NCI-H128 (cell line): Measurements from ENCODE around the gene UBN1.
"Not testable (repeated sequence)": the region's sequence is repeated elsewhere in the genome, so short reads cannot be mapped to it uniquely, and the experiment has no call there.

Experiments used
- DNase-seq: peaks from one replicate; lab custom pipeline; 2025; ENCODE audit not compliant: unreplicated experiment; lab: John Stamatoyannopoulos, UW

Gene UBN1

DNA sequence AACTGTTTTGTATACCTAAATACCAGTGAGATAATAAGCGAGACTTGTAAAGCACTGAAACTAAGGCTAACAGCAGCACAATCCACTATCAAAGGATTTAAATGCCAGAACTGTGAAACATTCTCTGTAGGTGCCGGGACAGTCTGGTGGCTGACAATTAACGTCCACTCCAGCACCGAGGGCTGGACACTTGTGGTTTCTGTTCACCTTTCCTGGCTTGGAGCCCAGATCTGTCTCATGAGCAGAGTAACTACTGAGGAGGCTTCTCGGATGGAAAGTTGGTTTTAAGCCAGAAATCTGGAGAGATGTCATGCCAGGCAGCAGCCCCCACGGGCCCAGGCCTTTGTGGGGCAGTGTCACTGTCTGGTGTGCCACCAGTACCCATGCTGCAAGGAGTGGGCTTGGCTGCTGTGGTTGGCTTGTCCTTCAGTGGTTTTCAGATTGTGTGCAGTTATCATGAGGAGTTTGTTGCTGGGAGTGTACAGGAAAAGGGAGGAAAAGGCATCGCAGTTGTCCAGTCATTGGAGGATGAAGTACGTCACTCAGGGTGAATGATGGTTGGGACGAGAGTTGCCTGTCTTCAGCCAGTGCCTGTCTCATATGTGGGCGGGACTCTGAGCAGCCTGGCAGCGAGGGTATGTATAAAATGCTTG, 35.5 kb downstream of the UBN1 start:
- DNase-seq, result peak; percentile 11

- no peak for DNase-seq
Observed at GRCh38 chr16:4883501-4883900, 36.2 kb downstream of the UBN1 start.

GRCh38 chr16:4884209-4884608, 36.9 kb downstream of the UBN1 start:
- no peak for DNase-seq

- no peak for DNase-seq
Observed at GRCh38 chr16:4884972-4885874, 37.9 kb downstream of the UBN1 start.

- no peak for DNase-seq
Observed at GRCh38 chr16:4886151-4886550, 38.9 kb downstream of the UBN1 start.

GRCh38 chr16:4888428-4889135, 41.3 kb downstream of the UBN1 start:
- DNase-seq, result no peak

DNA sequence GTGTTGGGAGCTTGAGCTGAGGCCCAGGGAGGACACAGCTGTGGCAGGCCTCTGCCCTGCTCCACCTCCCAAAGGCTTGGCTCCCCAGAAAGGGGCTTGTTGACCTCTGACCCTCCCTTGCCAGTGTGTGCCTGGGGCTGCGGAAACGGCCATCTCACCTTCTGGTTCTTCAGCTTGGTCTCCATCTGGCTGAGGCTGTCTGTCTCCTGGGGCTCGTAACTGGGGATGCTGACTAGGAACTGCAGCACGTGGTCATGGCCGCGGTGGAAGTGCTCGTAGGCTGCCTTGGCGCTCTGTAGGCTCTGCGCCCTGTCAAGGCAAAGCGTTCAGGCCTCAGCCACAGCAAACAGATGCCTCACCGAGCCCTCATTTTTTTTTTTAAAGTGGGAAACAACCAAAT, 42.7 kb downstream of the UBN1 start:
- no peak for DNase-seq

DNA sequence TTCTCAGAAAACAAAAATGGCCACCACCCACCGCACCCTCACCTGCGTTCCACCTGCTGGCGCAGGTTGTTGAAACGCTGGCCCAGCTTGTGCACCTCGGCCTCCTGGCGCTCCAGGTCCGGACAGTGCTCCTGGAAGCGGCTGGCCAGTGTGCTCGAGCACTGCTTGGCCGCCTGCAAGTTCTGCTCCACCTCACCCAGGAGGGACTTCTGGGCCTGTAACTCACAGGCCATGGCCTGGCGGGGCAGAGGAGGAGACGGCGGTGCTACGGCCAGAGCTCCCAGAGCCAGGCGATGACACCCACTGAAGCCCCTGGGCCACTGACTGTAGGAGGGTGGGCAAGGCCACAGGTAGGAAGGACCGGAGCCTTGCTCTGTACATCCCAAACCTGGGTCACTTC, 43.4 kb downstream of the UBN1 start:
- DNase-seq, result no peak

DNA sequence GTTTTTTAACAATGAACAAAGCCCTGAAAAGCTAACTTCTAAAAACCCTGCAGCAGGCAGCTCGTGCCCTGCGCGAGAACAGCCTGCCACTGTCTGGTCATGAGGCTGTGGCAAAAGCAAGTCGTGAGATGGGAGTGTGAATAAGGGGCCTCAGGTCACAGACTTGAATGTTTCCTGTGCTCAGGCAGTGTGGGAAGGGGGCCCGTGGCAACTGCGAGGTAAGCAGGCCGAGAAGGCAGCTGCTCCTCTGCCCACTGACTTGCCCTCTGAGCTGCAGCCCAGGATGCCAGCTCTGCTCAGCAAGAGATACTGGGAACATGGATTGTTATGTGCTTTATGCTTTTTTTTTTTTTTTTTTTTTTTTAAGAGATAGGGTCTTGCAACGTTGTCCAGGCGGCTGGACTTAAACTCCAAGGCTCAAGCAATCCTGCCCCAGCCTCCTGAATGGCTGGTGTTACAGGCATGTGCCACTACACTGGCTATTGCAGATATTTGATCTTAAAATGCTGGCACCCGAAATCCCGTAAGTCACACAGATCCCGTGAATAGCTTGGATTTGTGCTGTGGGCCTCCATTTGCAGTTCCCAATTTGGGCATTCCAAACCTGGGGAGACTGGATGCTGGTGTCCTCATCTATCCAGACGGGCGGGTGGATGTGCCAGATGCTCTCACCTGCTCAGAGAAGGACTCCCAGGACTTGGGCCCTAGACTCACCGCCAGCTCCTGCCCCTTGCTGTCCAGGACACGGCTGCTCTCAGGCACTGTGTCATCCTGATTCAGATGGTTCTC, 44.0 kb downstream of the UBN1 start:
- DNase-seq, result no peak

DNA sequence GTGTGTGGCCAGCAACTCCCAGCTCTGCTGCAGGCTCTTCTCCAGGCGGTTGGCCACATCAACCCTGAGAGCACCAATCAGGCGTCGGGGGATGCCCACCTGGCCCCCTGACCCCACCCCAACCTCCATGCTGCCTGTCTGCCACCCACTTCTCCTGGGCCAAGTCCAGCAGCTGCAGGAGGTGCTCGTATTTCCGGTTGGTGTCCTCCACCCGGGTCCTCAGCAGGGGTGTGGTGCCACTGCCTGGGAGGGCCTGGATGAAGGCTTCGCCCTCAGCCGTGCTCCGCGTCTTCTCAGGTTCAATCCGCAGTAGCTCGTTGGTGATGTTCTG, 44.6 kb downstream of the UBN1 start:
- DNase-seq, result no peak

GRCh38 chr16:4892361-4893102, 45.3 kb downstream of the UBN1 start:
- no peak for DNase-seq

GRCh38 chr16:4893103-4893862, 46.0 kb downstream of the UBN1 start:
- DNase-seq, result no peak

- DNase-seq, result no peak
Observed at GRCh38 chr16:4894276-4895150, 47.2 kb downstream of the UBN1 start.

- no peak for DNase-seq
Observed at GRCh38 chr16:4895366-4895765, 48.1 kb downstream of the UBN1 start.

DNA sequence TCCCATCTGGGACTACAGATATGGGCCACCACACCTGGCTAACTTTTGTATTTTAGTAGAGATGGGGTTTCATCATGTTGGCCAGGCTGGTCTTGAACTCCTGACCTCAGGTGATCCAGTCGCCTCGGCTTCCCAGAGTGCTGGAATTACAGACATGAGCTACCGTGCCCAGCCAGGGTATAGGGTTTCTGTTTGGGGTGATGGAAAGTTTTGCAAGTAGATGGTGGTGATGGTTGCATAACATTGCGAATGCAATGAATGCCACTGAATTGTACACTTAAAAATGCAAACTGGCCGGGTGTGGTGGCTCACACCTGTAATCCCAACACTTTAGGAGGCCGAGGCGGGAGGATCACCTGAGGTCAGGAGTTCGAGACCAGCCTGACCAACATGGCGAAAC, 49.5 kb downstream of the UBN1 start:
- not testable (repeated sequence) for DNase-seq

GRCh38 chr16:4897328-4897727, 50.0 kb downstream of the UBN1 start:
- no peak for DNase-seq

DNA sequence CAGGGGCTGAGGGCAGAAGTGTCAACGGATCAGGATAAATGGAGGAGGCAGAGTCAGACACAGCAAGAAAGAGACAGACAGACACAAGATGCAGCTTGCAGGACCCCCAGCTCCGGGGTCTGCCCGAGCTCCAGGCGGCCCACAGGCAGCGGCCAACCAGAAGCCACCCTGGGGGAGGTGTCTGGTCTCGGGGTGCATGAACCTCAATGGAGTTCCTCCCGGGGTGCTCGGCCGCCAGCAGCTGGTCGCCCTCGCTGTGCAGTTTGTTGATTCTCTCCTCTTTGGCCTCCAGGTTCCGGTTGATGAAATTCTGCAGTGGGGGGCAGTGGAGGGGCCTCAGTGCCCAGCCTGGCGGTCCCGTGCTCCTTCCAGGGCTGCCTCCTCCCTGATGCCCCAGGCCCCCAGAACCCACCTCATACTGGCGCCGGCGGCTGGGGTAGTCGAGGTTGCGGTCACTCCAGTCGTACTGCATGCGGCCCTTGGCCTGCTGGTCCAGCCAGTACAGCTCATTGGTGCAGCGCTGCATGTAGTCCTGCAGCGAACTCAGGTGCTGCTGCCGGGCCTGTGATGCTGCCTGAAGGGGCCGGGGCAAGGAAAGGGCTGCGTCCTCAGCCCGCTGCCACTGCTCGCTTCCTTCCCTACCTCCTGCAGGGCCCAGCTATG, 51.7 kb downstream of the UBN1 start:
- DNase-seq, result no peak

GRCh38 chr16:4899474-4899846, 52.2 kb downstream of the UBN1 start:
- no peak for DNase-seq
